Neural cell (in vitro differentiated cells): ENCODE measurements around the gene FAM170B.

ENCODE experiments used
- CTCF ChIP-seq: fragments of 450-650 bp; IDR thresholded peaks from 2 replicates; pipeline ENCODE4 v1.5.1; 2014; ENCODE audit warnings: antibody characterized with exemption, mild to moderate bottlenecking, moderate library complexity; ENCODE audit not compliant: poor library complexity, severe bottlenecking
- EP300 ChIP-seq: fragments of 450-650 bp; conservative IDR thresholded peaks from 2 replicates; pipeline ENCODE4 v1.6.1; 2014; ENCODE audit warnings: antibody characterized with exemption, mild to moderate bottlenecking, moderate library complexity; ENCODE audit not compliant: poor library complexity, severe bottlenecking
- EZH2 ChIP-seq: fragments of 200-600, 300-800 bp; shearing (Covaris generic), sonication (generic); IDR thresholded peaks from 2 replicates; pipeline ENCODE4 v1.6.1; 2014; ENCODE audit warnings: antibody characterized with exemption, low read length, borderline replicate concordance, mild to moderate bottlenecking; ENCODE audit not compliant: insufficient read depth, poor library complexity, severe bottlenecking
- MXI1 ChIP-seq: fragments of 450-650 bp; conservative IDR thresholded peaks from 2 replicates; pipeline ENCODE4 v1.6.1; 2014; ENCODE audit warnings: antibody characterized with exemption, mild to moderate bottlenecking; ENCODE audit not compliant: poor library complexity, severe bottlenecking
- POLR2AphosphoS5 ChIP-seq: IDR thresholded peaks from 2 replicates; pipeline ENCODE4 v1.6.1; 2012
- RAD21 ChIP-seq: fragments of 450-650 bp; conservative IDR thresholded peaks from 2 replicates; pipeline ENCODE4 v1.6.1; 2014; ENCODE audit warnings: antibody characterized with exemption, mild to moderate bottlenecking, moderate library complexity
- REST ChIP-seq: IDR thresholded peaks from 2 replicates; pipeline ENCODE4 v1.6.1; 2012; ENCODE audit warnings: borderline replicate concordance
- SMC3 ChIP-seq: fragments of 450-650 bp; conservative IDR thresholded peaks from 2 replicates; pipeline ENCODE4 v1.6.1; 2014; ENCODE audit warnings: antibody characterized with exemption, mild to moderate bottlenecking, moderate library complexity; ENCODE audit not compliant: poor library complexity
- TAF1 ChIP-seq: IDR thresholded peaks from 2 replicates; pipeline ENCODE4 v1.6.1; 2012; ENCODE audit warnings: low read depth

- TF ChIP-seq CTCF, result no peak
- TF ChIP-seq MXI1, result no peak
- TF ChIP-seq POLR2AphosphoS5, result no peak
- TF ChIP-seq EP300, result no peak
- TF ChIP-seq EZH2, result no peak
- TF ChIP-seq RAD21, result no peak
- no peak for TF ChIP-seq REST
- no peak for TF ChIP-seq TAF1
- TF ChIP-seq SMC3, result no peak
Observed at GRCh38 chr10:49153971-49154370, 20.1 kb upstream of the FAM170B start.
